ENCODE measurements around the gene C11orf42. TPM values are rescaled to one million over a fixed set of nuclear protein-coding genes. Genes with fewer than 3 reads are reported as not detected.

C11orf42 gene
- total and polyA plus RNA-seq, 2 donors (not counting 1 experiment from before 2014, with no cell fraction given): not detected

DNA sequence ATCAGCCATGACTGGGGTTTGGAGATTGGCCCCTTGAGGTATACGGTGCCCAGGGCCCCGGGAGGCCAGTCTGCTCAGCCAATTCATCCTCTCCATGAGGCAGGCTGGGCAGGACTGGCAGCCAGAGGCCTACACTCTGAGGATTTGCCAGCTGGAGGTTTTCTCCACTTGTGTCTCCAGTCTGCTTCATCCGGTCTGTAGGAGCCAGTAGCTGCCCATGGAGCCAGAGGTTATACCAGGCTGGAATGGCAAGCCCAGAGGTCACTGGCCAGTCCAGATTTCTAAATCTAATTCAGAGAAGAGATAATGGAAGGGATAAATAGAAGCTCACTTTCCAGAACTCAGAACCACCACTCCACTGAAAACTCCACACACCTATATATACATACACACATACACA, 19.1 kb downstream of the C11orf42 start:
- TF ChIP-seq, protein P1, sequence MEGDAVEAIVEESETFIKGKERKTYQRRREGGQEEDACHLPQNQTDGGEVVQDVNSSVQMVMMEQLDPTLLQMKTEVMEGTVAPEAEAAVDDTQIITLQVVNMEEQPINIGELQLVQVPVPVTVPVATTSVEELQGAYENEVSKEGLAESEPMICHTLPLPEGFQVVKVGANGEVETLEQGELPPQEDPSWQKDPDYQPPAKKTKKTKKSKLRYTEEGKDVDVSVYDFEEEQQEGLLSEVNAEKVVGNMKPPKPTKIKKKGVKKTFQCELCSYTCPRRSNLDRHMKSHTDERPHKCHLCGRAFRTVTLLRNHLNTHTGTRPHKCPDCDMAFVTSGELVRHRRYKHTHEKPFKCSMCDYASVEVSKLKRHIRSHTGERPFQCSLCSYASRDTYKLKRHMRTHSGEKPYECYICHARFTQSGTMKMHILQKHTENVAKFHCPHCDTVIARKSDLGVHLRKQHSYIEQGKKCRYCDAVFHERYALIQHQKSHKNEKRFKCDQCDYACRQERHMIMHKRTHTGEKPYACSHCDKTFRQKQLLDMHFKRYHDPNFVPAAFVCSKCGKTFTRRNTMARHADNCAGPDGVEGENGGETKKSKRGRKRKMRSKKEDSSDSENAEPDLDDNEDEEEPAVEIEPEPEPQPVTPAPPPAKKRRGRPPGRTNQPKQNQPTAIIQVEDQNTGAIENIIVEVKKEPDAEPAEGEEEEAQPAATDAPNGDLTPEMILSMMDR (IDR thresholded peaks at IDR 0.05): no peak
- no peak for TF ChIP-seq EZH2 (IDR thresholded peaks at IDR 0.05; ENCODE audit: borderline replicate concordance, insufficient read depth, low read depth, low read length, poor library complexity, severe bottlenecking)
- H3K36me3 ChIP-seq (replicated peaks in 1 of 2; ENCODE audit: control extremely low read depth in 1 of 2, control insufficient read depth in 1 of 2, extremely low read depth in 1 of 2, insufficient read depth in 2 of 2, low read length in 1 of 2): peaks cover 5 to 51% of the 10 kb centered on the region in 2 experiments
- no peak overlapping the region for H3K4me3 Mint-ChIP-seq
- no peak overlapping the region for H3K9ac ChIP-seq (ENCODE audit: low read length)
- H3K4me1 ChIP-seq (ENCODE audit: control insufficient read depth in 2 of 2, insufficient read depth in 2 of 2, low read length in 2 of 2): peaks cover 0 to 7% of the 10 kb centered on the region in 2 donors
- CTCF ChIA-PET: no interaction called here
- H3K27ac Mint-ChIP-seq: no peak overlapping the region
- no peak overlapping the region for H3K4me2 ChIP-seq (replicated peaks; ENCODE audit: low read depth, low read length, poor library complexity, severe bottlenecking)
- H3K27me3 Mint-ChIP-seq: no peaks in the 10 kb centered on the region
- H3K79me2 ChIP-seq (ENCODE audit: control insufficient read depth, insufficient read depth, low read length): peaks cover 25% of the 10 kb centered on the region
- WGBS (ENCODE audit: insufficient coverage): 100% methylated on average over 3 of the region's 3 CpGs
- H3K4me1 Mint-ChIP-seq: peaks cover 18% of the 10 kb centered on the region
- DNase-seq: no peak
- no peak overlapping the region for H2AFZ ChIP-seq (ENCODE audit: insufficient read depth, low read depth, low read length, poor library complexity, severe bottlenecking)
- H3K27ac ChIP-seq (ENCODE audit: low read length in 2 of 2): no peak overlapping the region
- H3K9me3 ChIP-seq (ENCODE audit: control extremely low read depth in 1 of 3, control insufficient read depth in 2 of 3, insufficient read depth in 1 of 3, low read length in 2 of 3): no peaks in the 10 kb centered on the region
- H3K4me3 ChIP-seq (ENCODE audit: control extremely low read depth in 1 of 5, extremely low read depth in 1 of 5, insufficient read depth in 1 of 5, low read depth in 2 of 5, low read length in 4 of 5): no peak overlapping the region
- H4K20me1 ChIP-seq (ENCODE audit: control insufficient read depth, insufficient read depth, low read length, poor library complexity, severe bottlenecking): peaks cover 16% of the 10 kb centered on the region
- no peaks in the 10 kb centered on the region for H3K27me3 ChIP-seq (replicated peaks in 1 of 4; ENCODE audit: control extremely low read depth in 1 of 4, control insufficient read depth in 3 of 4, insufficient read depth in 4 of 4, low read length in 3 of 4)
- no peak for ATAC-seq (ENCODE audit: low read depth)
- intact Hi-C loops (cut with micrococcal nuclease): no loop called here
- POLR2A ChIA-PET: no interaction called here
- no peaks in the 10 kb centered on the region for H3K9me3 Mint-ChIP-seq (ENCODE audit: insufficient read depth)

DNA sequence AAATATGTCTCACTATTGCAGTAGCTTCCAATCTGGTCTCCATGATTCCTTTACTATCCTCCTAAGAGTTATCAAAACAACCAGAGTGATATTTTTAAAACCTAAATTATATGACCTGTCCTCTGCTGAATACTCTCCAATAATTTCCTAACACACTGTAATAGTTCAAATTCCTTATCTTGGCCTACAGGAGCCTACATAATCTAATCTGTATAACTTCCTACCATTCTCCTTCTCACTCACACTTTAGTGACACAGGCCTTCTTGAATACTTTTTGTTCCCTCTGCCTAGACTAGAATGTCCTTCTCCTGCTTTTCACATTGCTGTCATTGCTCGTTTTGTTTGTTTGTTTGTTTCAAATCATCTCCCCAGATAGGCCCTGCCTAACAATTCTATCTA, 19.7 kb downstream of the C11orf42 start:
- no peaks in the 10 kb centered on the region for H3K27me3 ChIP-seq (replicated peaks in 1 of 4; ENCODE audit: control extremely low read depth in 1 of 4, control insufficient read depth in 3 of 4, insufficient read depth in 4 of 4, low read length in 3 of 4)
- no peak overlapping the region for H3K9ac ChIP-seq (ENCODE audit: low read length)
- H3K4me3 ChIP-seq (ENCODE audit: control extremely low read depth in 1 of 5, extremely low read depth in 1 of 5, insufficient read depth in 1 of 5, low read depth in 2 of 5, low read length in 4 of 5): no peak overlapping the region
- no peak overlapping the region for H2AFZ ChIP-seq (ENCODE audit: insufficient read depth, low read depth, low read length, poor library complexity, severe bottlenecking)
- H4K20me1 ChIP-seq (ENCODE audit: control insufficient read depth, insufficient read depth, low read length, poor library complexity, severe bottlenecking): peaks cover 21% of the 10 kb centered on the region
- ChIA-PET POLR2A (no interaction called here), CTCF (no interaction called here)
- H3K4me3 Mint-ChIP-seq: no peak overlapping the region
- no peaks in the 10 kb centered on the region for H3K27me3 Mint-ChIP-seq
- DNase-seq (no peak), ATAC-seq (ENCODE audit: low read depth) (no peak)
- no peaks in the 10 kb centered on the region for H3K9me3 ChIP-seq (ENCODE audit: control extremely low read depth in 1 of 3, control insufficient read depth in 2 of 3, insufficient read depth in 1 of 3, low read length in 2 of 3)
- peaks cover 31% of the 10 kb centered on the region for H3K79me2 ChIP-seq (ENCODE audit: control insufficient read depth, insufficient read depth, low read length)
- no peak overlapping the region for H3K27ac Mint-ChIP-seq
- peaks cover 22% of the 10 kb centered on the region for H3K4me1 Mint-ChIP-seq
- H3K4me1 ChIP-seq (ENCODE audit: control insufficient read depth in 2 of 2, insufficient read depth in 2 of 2, low read length in 2 of 2): peaks cover 0 to 7% of the 10 kb centered on the region in 2 donors
- WGBS (ENCODE audit: insufficient coverage): 88% methylated on average over 1 of the region's 1 CpG
- no peak overlapping the region for H3K27ac ChIP-seq (ENCODE audit: low read length in 2 of 2)
- no peaks in the 10 kb centered on the region for H3K9me3 Mint-ChIP-seq (ENCODE audit: insufficient read depth)
- intact Hi-C loops (cut with micrococcal nuclease): no loop called here
- H3K36me3 ChIP-seq (replicated peaks in 1 of 2; ENCODE audit: control extremely low read depth in 1 of 2, control insufficient read depth in 1 of 2, extremely low read depth in 1 of 2, insufficient read depth in 2 of 2, low read length in 1 of 2): peaks cover 5 to 48% of the 10 kb centered on the region in 2 experiments
- TF ChIP-seq EZH2 (IDR thresholded peaks at IDR 0.05; ENCODE audit: borderline replicate concordance, insufficient read depth, low read depth, low read length, poor library complexity, severe bottlenecking): no peak
- TF ChIP-seq, protein P1 (IDR thresholded peaks at IDR 0.05): no peak
- H3K4me2 ChIP-seq (replicated peaks; ENCODE audit: low read depth, low read length, poor library complexity, severe bottlenecking): no peak overlapping the region

Measured in B cell (primary cell).